H1 (cell line): ENCODE measurements around the gene SIPA1L3. TPM values are rescaled to one million over a fixed set of nuclear protein-coding genes. Genes with fewer than 3 reads are reported as not detected.

Experiments used
- ASH2L ChIP-seq: fragments of 200-600, 300-600 bp; sonication (generic); IDR thresholded peaks from one replicate; pipeline ENCODE4 v1.7.1; 2017; ENCODE audit warnings: low read length
- KDM1A ChIP-seq: fragments of 200-600, 300-600 bp; sonication (generic); IDR thresholded peaks from 2 replicates; pipeline ENCODE4 v1.7.1; 2016; ENCODE audit warnings: mild to moderate bottlenecking, low read length, borderline replicate concordance
- RXRA ChIP-seq: IDR thresholded peaks from 2 replicates; pipeline ENCODE4 v1.6.1; 2011; ENCODE audit warnings: low read depth, mild to moderate bottlenecking, low read length, moderate library complexity; ENCODE audit not compliant: insufficient read depth
- polyA plus RNA-seq, 7 experiments: library from polyadenylated mRNA; depleted of rRNA in 3 of 7; stranded (reverse) in 5 of 7; unstranded in 2 of 7; fragments of >200 nt in 5 of 7; fragments of 200-250 nt in 2 of 7; gene quantifications; 1 replicate in 5 of 7; 2 replicates in 1 of 7; 4 replicates in 1 of 7; pipeline versions ENCODE4 v1.2.1 to v1.2.3, GENCODE V29; 2011 to 2013; ENCODE audit warnings: missing spikeins in 2 of 7, mixed read lengths in 2 of 7
- total RNA-seq: library from RNA; stranded (reverse); fragmentation: NEBNext Ultra II Directional; extraction: Animal tissue kit (Norgen Biotek cat#: 25700); gene quantifications from 2 replicates; pipeline ENCODE4 v1.2.1, GENCODE V29; 2021
- TF ChIP-seq, protein P1 (sequence below): IDR thresholded peaks from 2 replicates; pipeline ENCODE4 v1.6.1; 2012; ENCODE audit warnings: inconsistent platforms

The SIPA1L3 gene
- total and polyA plus RNA-seq, 2 of the 8 experiments (the other 6 are each of a cell fraction or from before 2014, with no cell fraction given) = 15.0 to 54.9 TPM

DNA sequence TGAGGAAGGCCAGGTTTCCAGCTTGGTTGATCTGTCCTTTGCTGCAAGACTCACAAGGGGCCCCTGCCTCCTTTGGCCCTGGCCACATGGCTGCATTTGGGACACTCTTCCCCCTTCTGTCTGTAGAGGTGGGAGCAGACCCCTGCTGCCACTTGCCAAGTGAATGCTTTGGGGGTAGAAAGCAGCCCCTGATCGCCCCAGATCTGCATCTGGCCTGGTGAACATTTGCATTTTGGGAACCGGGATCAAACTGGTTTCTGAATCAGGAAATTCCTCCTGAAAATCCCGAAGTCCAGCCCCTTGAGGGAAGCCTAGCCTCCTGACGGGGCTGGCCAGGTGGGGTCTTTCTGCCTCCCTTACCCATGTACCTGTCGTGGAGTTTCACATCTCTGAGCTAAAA, 302.1 kb downstream of the SIPA1L3 start (continued):
- TF ChIP-seq KDM1A (no peak), RXRA (no peak), ASH2L (peak; percentile 51)
- TF ChIP-seq, protein P1, sequence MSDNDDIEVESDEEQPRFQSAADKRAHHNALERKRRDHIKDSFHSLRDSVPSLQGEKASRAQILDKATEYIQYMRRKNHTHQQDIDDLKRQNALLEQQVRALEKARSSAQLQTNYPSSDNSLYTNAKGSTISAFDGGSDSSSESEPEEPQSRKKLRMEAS = peak; percentile 9; the same call in 1 of the 2 replicates
